Measurements from ENCODE around the gene TARBP1.

- TF ChIP-seq POLR2A (IDR thresholded peaks at IDR 0.05), result no peak
- no peak for TF ChIP-seq CTCF (IDR thresholded peaks at IDR 0.05)
- no peak for TF ChIP-seq POLR2AphosphoS5 (IDR thresholded peaks at IDR 0.05; ENCODE audit: insufficient read depth in 1 of 2, low read depth in 1 of 2)
These were observed 10.4 kb downstream of the TARBP1 start for GRCh38 chr1:234468580-234468979.

Measured in vagina (tissue), 2 donors.